ENCODE results near the gene KCNQ1.
A peak's percentile ranks its signal among the peaks of the same experiment; 100 is the strongest.

KCNQ1 gene

GRCh38 chr11:2420502-2421225 is 24.1 kb upstream of the KCNQ1 start:
- DNase-seq (ENCODE audit: low spot score), result no peak
- peak; percentile 90 for ATAC-seq (ENCODE audit: low read depth)
- Histone ChIP-seq H3K27ac (ENCODE audit: poor library complexity, severe bottlenecking) (no peak overlapping the region), H3K9me3 (ENCODE audit: severe bottlenecking) (no peaks in the 10 kb centered on the region), H3K4me3 (ENCODE audit: severe bottlenecking) (no peak overlapping the region), H3K4me1 (ENCODE audit: insufficient read depth, poor library complexity, severe bottlenecking) (no peaks in the 10 kb centered on the region), H3K36me3 (ENCODE audit: low read depth) (no peaks in the 10 kb centered on the region), H3K27me3 (ENCODE audit: insufficient read depth, poor library complexity, severe bottlenecking) (no peaks in the 10 kb centered on the region)
- TF ChIP-seq, protein P1, sequence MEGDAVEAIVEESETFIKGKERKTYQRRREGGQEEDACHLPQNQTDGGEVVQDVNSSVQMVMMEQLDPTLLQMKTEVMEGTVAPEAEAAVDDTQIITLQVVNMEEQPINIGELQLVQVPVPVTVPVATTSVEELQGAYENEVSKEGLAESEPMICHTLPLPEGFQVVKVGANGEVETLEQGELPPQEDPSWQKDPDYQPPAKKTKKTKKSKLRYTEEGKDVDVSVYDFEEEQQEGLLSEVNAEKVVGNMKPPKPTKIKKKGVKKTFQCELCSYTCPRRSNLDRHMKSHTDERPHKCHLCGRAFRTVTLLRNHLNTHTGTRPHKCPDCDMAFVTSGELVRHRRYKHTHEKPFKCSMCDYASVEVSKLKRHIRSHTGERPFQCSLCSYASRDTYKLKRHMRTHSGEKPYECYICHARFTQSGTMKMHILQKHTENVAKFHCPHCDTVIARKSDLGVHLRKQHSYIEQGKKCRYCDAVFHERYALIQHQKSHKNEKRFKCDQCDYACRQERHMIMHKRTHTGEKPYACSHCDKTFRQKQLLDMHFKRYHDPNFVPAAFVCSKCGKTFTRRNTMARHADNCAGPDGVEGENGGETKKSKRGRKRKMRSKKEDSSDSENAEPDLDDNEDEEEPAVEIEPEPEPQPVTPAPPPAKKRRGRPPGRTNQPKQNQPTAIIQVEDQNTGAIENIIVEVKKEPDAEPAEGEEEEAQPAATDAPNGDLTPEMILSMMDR (IDR thresholded peaks at IDR 0.05; ENCODE audit: poor library complexity, severe bottlenecking), result peak; percentile 81

- Histone ChIP-seq H3K9me3 (ENCODE audit: severe bottlenecking) (no peaks in the 10 kb centered on the region), H3K27me3 (ENCODE audit: insufficient read depth, poor library complexity, severe bottlenecking) (no peaks in the 10 kb centered on the region), H3K4me1 (ENCODE audit: insufficient read depth, poor library complexity, severe bottlenecking) (no peaks in the 10 kb centered on the region), H3K36me3 (ENCODE audit: low read depth) (no peaks in the 10 kb centered on the region), H3K27ac (ENCODE audit: poor library complexity, severe bottlenecking) (no peak overlapping the region), H3K4me3 (ENCODE audit: severe bottlenecking) (no peak overlapping the region)
- TF ChIP-seq, protein P1 (IDR thresholded peaks at IDR 0.05; ENCODE audit: poor library complexity, severe bottlenecking), result no peak
- DNase-seq (ENCODE audit: low spot score) (no peak), ATAC-seq (ENCODE audit: low read depth) (no peak)
Observed at GRCh38 chr11:2421226-2421994, 23.4 kb upstream of the KCNQ1 start.

- H3K27me3 ChIP-seq (ENCODE audit: insufficient read depth, poor library complexity, severe bottlenecking), result no peaks in the 10 kb centered on the region
- ATAC-seq (ENCODE audit: low read depth), result no peak
Observed at GRCh38 chr11:2421996-2422395, 22.8 kb upstream of the KCNQ1 start.

GRCh38 chr11:2422461-2423156 is 22.2 kb upstream of the KCNQ1 start:
- no peaks in the 10 kb centered on the region for H3K36me3 ChIP-seq (ENCODE audit: low read depth)
- H3K4me3 ChIP-seq (ENCODE audit: severe bottlenecking), result no peak overlapping the region
- H3K4me1 ChIP-seq (ENCODE audit: insufficient read depth, poor library complexity, severe bottlenecking), result no peaks in the 10 kb centered on the region
- TF ChIP-seq, protein P1 (IDR thresholded peaks at IDR 0.05; ENCODE audit: poor library complexity, severe bottlenecking), result no peak
- no peaks in the 10 kb centered on the region for H3K9me3 ChIP-seq (ENCODE audit: severe bottlenecking)
- H3K27ac ChIP-seq (ENCODE audit: poor library complexity, severe bottlenecking), result no peak overlapping the region
- DNase-seq (ENCODE audit: low spot score) (no peak), ATAC-seq (ENCODE audit: low read depth) (no peak)
- no peaks in the 10 kb centered on the region for H3K27me3 ChIP-seq (ENCODE audit: insufficient read depth, poor library complexity, severe bottlenecking)

More at GRCh38 chr11:2421996-2422395, 22.8 kb upstream of the KCNQ1 start:
- no peaks in the 10 kb centered on the region for H3K9me3 ChIP-seq (ENCODE audit: severe bottlenecking)
- H3K27ac ChIP-seq (ENCODE audit: poor library complexity, severe bottlenecking), result no peak overlapping the region
- H3K4me3 ChIP-seq (ENCODE audit: severe bottlenecking), result no peak overlapping the region
- TF ChIP-seq, protein P1 (IDR thresholded peaks at IDR 0.05; ENCODE audit: poor library complexity, severe bottlenecking), result no peak
- H3K36me3 ChIP-seq (ENCODE audit: low read depth), result no peaks in the 10 kb centered on the region
- H3K4me1 ChIP-seq (ENCODE audit: insufficient read depth, poor library complexity, severe bottlenecking), result no peaks in the 10 kb centered on the region
- DNase-seq (ENCODE audit: low spot score), result no peak
